Naive B cell (primary cell): ENCODE measurements around the gene CFB. TPM values are rescaled to one million over a fixed set of nuclear protein-coding genes. Genes with fewer than 3 reads are reported as not detected.
"Not testable (repeated sequence)": the region's sequence is repeated elsewhere in the genome, so short reads cannot be mapped to it uniquely, and the experiment has no call there.

Experiments
- ATAC-seq, 2 donors: fragments of 150-1000 bp; cut with Tn5 transposase; 2 replicates each; pipeline ENCODE4 v1.10.0; 2021; ENCODE audit warnings: low read depth in 2 of 2, mild to moderate bottlenecking in 2 of 2, moderate library complexity in 2 of 2
- DNase-seq: peaks from one replicate; pipeline ENCODE4 v3.0.0; 2022
- H3K27ac Mint-ChIP-seq, 6 donors: one replicate each; pipeline ENCODE4 v1.8.0; 2020 to 2022; ENCODE audit warnings: mild to moderate bottlenecking in 6 of 6, mixed read lengths in 6 of 6, moderate library complexity in 5 of 6, inconsistent platforms in 2 of 6
- H3K27me3 Mint-ChIP-seq, 3 donors: one replicate each; pipeline ENCODE4 v1.8.0; 2021 to 2022; ENCODE audit warnings: mixed read lengths in 3 of 3, mild to moderate bottlenecking in 1 of 3
- H3K36me3 Mint-ChIP-seq, 2 donors: one replicate each; pipeline ENCODE4 v1.8.0; 2020 to 2022; ENCODE audit warnings: mixed read lengths in 2 of 2, inconsistent platforms in 1 of 2, mild to moderate bottlenecking in 1 of 2
- H3K4me1 Mint-ChIP-seq, 3 donors: one replicate each; pipeline ENCODE4 v1.8.0; 2020 to 2022; ENCODE audit warnings: mixed read lengths in 3 of 3, inconsistent platforms in 1 of 3, mild to moderate bottlenecking in 1 of 3, moderate library complexity in 1 of 3
- H3K4me3 Mint-ChIP-seq, 8 donors: one replicate each; pipeline ENCODE4 v1.8.0; 2020 to 2022; ENCODE audit warnings: mild to moderate bottlenecking in 8 of 8, mixed read lengths in 8 of 8, moderate library complexity in 8 of 8, inconsistent platforms in 2 of 8
- H3K9me3 Mint-ChIP-seq, 7 donors: one replicate each; pipeline ENCODE4 v1.8.0; 2020 to 2022; ENCODE audit warnings: mixed read lengths in 7 of 7, mild to moderate bottlenecking in 5 of 7, inconsistent platforms in 2 of 7, moderate library complexity in 1 of 7
- polyA plus RNA-seq, 6 donors: library from polyadenylated mRNA; unstranded; fragments of 300-500 nt; fragmentation: Illumina TruSeq; gene quantifications; one replicate each; pipeline ENCODE4 v1.2.3, GENCODE V29; 2021; ENCODE audit warnings: low read depth in 6 of 6

Gene CFB
- polyA plus RNA-seq, 6 donors from 2014 or later, result 0.68 to 1.6 (median 1.1) TPM; not detected in 2

DNA sequence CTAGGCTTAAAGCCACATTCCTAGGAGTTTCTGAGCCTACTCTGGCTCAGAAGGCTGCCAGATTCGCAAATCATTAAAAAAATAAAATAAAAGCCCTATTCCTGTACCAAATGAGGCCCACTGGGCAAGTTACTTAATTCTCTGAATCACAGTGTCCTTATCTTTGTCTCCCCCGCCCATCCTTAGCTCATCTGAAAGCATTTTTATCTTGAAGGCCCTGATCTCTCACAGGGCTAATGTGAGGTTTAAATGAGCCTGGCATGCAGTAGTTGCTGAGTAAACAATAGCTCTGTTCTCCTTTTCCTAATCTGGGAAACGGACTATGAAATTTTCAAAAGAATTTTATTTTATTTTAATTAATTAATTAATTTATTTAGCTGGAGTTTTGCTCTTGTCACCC lies 41.9 kb upstream of the CFB start:
- DNase-seq (no peak), ATAC-seq (no peak)
- peaks cover 0 to 7% (median 6%) of the 10 kb centered on the region in 3 donors for H3K27me3 Mint-ChIP-seq
- no peaks in the 10 kb centered on the region for H3K9me3 Mint-ChIP-seq
- H3K27ac Mint-ChIP-seq, result no peak overlapping the region
- no peaks in the 10 kb centered on the region for H3K36me3 Mint-ChIP-seq
- H3K4me3 Mint-ChIP-seq, result peak overlapping the region in 1 of 8 donors; percentile 39
- peaks cover 16 to 23% (median 21%) of the 10 kb centered on the region in 3 donors for H3K4me1 Mint-ChIP-seq

- no peak for ATAC-seq
Observed at GRCh38 chr6:31905041-31905440, 40.9 kb upstream of the CFB start.

DNA sequence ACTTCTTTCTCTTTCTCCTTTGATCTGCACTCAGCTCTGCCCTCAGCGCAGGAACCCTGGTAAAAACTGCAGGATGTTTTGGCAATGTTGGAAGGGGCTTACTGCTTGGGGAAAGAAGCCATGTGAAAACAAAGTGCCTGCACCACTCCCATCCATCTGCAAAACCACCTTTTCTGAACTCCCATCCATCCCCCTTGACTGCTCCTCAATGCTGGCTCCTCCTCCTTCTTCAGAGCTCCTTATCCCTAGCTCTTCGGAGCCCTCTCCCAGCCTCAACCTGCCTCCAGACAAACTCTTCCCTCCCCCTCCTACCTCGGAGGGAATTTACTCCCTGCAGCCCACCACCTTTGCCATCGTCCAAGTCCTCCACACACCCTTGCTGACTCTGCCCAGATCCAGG lies 39.8 kb upstream of the CFB start:
- DNase-seq (no peak), ATAC-seq (no peak)
- H3K27ac Mint-ChIP-seq, result no peak overlapping the region
- no peaks in the 10 kb centered on the region for H3K9me3 Mint-ChIP-seq
- peaks cover 0 to 7% (median 6%) of the 10 kb centered on the region in 3 donors for H3K27me3 Mint-ChIP-seq
- peak overlapping the region in 1 of 8 donors; percentile 61 for H3K4me3 Mint-ChIP-seq
- peaks cover 9 to 12% (median 12%) of the 10 kb centered on the region in 3 donors for H3K4me1 Mint-ChIP-seq
- H3K36me3 Mint-ChIP-seq, result no peaks in the 10 kb centered on the region

More at GRCh38 chr6:31905041-31905440, 40.9 kb upstream of the CFB start:
- Mint-ChIP-seq H3K27me3 (peaks cover 0 to 7% (median 6%) of the 10 kb centered on the region in 3 donors), H3K9me3 (no peaks in the 10 kb centered on the region), H3K27ac (no peak overlapping the region), H3K4me3 (peak overlapping the region in 1 of 8 donors; percentile 25), H3K36me3 (no peaks in the 10 kb centered on the region), H3K4me1 (peaks cover 9 to 13% (median 12%) of the 10 kb centered on the region in 3 donors)
- DNase-seq, result no peak

- not testable (repeated sequence) for H3K27me3 Mint-ChIP-seq, H3K9me3 Mint-ChIP-seq, H3K36me3 Mint-ChIP-seq, ATAC-seq, DNase-seq, H3K27ac Mint-ChIP-seq
- Mint-ChIP-seq H3K4me3 (peak overlapping the region in 1 of 8 donors; percentile 61), H3K4me1 (peaks cover 9 to 12% (median 12%) of the 10 kb centered on the region in 3 donors)
Observed at GRCh38 chr6:31906727-31907126, 39.2 kb upstream of the CFB start.

GRCh38 chr6:31907158-31907813 lies 38.6 kb upstream of the CFB start:
- no peaks in the 10 kb centered on the region for H3K9me3 Mint-ChIP-seq
- peaks cover 0 to 11% (median 6%) of the 10 kb centered on the region in 3 donors for H3K27me3 Mint-ChIP-seq
- no peak for DNase-seq
- no peaks in the 10 kb centered on the region for H3K36me3 Mint-ChIP-seq
- ATAC-seq, result no peak
- H3K4me1 Mint-ChIP-seq, result peaks cover 10 to 12% (median 11%) of the 10 kb centered on the region in 3 donors
- H3K4me3 Mint-ChIP-seq, result no peak overlapping the region
- H3K27ac Mint-ChIP-seq, result no peak overlapping the region

- H3K36me3 Mint-ChIP-seq, H3K27ac Mint-ChIP-seq, H3K4me1 Mint-ChIP-seq, DNase-seq, ATAC-seq, H3K9me3 Mint-ChIP-seq: not testable (repeated sequence)
- peaks cover 0 to 15% (median 6%) of the 10 kb centered on the region in 3 donors for H3K27me3 Mint-ChIP-seq
- peak overlapping the region in 1 of 8 donors; percentile 23 for H3K4me3 Mint-ChIP-seq
Observed at GRCh38 chr6:31908255-31908654, 37.6 kb upstream of the CFB start.

- H3K4me3 Mint-ChIP-seq, result peak overlapping the region in 1 of 8 donors; percentile 23
- H3K27ac Mint-ChIP-seq, result peak overlapping the region in 1 of 6 donors; percentile 44
- DNase-seq (no peak), ATAC-seq (no peak)
- no peaks in the 10 kb centered on the region for H3K9me3 Mint-ChIP-seq
- H3K27me3 Mint-ChIP-seq, result peaks cover 0 to 15% (median 6%) of the 10 kb centered on the region in 3 donors
- peaks cover 0 to 3% (median 0%) of the 10 kb centered on the region in 3 donors for H3K4me1 Mint-ChIP-seq
- H3K36me3 Mint-ChIP-seq, result no peaks in the 10 kb centered on the region
Observed at GRCh38 chr6:31908791-31909190, 37.1 kb upstream of the CFB start.

DNA sequence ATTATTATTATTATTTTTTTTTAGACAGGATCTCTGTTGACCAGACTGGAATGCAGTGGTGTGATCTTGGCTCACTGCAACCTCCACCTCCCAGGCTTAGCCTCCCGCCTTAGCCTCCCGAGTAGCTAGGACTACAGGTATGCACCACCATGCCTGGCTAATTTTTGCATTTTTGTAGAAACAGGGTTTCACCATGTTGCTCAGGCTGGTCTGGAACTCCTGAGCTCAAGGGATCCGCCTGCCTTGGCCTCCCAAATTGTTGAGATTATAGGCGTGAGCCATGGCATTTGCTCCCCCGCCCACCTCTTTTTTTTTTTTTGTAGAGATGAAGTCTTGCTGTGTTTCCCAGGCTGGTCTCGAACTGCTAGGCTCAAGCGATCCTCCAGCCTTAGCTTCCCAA lies 36.6 kb upstream of the CFB start:
- not testable (repeated sequence) for H3K4me3 Mint-ChIP-seq, H3K36me3 Mint-ChIP-seq, DNase-seq, H3K4me1 Mint-ChIP-seq, H3K9me3 Mint-ChIP-seq, H3K27ac Mint-ChIP-seq, ATAC-seq
- H3K27me3 Mint-ChIP-seq, result peaks cover 0 to 15% (median 6%) of the 10 kb centered on the region in 3 donors

GRCh38 chr6:31911826-31912585 lies 33.9 kb upstream of the CFB start:
- Mint-ChIP-seq H3K4me1 (peaks cover 0 to 7% (median 0%) of the 10 kb centered on the region in 3 donors), H3K27ac (peak overlapping the region in 1 of 6 donors; percentile 89), H3K36me3 (no peaks in the 10 kb centered on the region), H3K9me3 (no peaks in the 10 kb centered on the region), H3K27me3 (peaks cover 0 to 18% (median 0%) of the 10 kb centered on the region in 3 donors), H3K4me3 (no peak overlapping the region)
- no peak for ATAC-seq
- no peak for DNase-seq

GRCh38 chr6:31915351-31915750 lies 30.5 kb upstream of the CFB start:
- Mint-ChIP-seq H3K9me3 (no peaks in the 10 kb centered on the region), H3K4me3 (no peak overlapping the region)
- ATAC-seq, result no peak

DNA sequence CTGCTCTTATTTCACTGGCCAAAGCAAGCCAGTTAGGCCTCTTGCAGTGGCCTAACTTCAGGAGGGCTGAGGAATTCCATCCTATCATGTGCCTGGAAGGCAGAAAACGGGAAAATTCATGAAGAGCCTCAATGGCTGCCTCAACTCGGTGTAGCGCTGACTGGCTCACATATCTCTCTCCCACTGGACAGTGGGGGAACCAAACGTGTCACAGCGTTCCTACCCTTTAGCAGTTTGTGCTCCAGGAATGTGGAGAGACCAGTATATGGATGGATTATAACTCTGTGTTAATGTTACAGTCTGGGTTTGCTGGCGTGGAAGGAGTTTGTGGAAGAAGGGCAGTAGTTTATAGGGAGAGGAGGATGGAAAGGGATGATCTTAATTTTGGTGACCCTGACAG lies 30.1 kb upstream of the CFB start:
- ATAC-seq (no peak), DNase-seq (no peak)
- Mint-ChIP-seq H3K9me3 (no peaks in the 10 kb centered on the region), H3K4me3 (peak overlapping the region in 1 of 8 donors; percentile 53), H3K36me3 (no peaks in the 10 kb centered on the region), H3K4me1 (peaks cover 0 to 7% (median 0%) of the 10 kb centered on the region in 3 donors), H3K27me3 (peaks cover 0 to 18% (median 0%) of the 10 kb centered on the region in 3 donors), H3K27ac (no peak overlapping the region)

More at GRCh38 chr6:31915351-31915750, 30.5 kb upstream of the CFB start:
- Mint-ChIP-seq H3K36me3 (no peaks in the 10 kb centered on the region), H3K27me3 (peaks cover 0 to 18% (median 0%) of the 10 kb centered on the region in 3 donors), H3K4me1 (peaks cover 0 to 7% (median 0%) of the 10 kb centered on the region in 3 donors), H3K27ac (peak overlapping the region in 1 of 6 donors; percentile 53)
- no peak for DNase-seq

DNA sequence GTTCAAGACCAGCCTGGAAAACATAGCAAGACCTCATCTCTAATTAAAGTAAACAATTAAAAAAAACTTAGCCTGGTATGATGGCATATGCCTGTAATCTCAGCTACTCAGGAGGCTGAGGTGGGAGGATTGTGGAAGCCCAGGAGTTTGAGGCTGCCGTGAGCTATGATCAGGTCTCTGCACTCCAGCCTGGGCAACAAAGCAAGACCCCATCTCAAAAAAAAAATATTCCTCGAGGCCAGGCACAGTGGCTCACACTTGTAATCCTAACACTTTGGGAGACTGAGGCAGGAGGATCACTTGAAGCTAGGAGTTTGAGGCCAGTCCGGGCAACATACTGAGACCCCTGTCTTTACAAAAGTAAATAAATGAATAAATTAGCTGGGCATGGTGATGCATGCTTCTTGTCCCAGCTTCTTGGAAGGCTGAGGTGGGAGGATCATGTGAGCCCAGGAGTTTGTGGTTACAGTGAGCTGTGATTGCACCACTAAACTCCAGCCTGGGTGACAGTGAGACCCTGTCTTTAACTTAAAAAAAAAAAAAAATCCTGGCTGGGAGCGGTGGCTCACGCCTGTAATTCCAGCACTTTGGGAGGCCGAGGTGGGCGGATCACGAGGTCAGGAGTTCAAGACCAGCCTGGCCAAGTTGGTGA lies 27.7 kb upstream of the CFB start:
- ATAC-seq, result no peak
- Mint-ChIP-seq H3K36me3 (no peaks in the 10 kb centered on the region), H3K4me1 (peaks cover 0 to 4% (median 2%) of the 10 kb centered on the region in 3 donors), H3K4me3 (no peak overlapping the region), H3K27ac (no peak overlapping the region), H3K27me3 (peaks cover 0 to 10% (median 0%) of the 10 kb centered on the region in 3 donors), H3K9me3 (no peaks in the 10 kb centered on the region)
- DNase-seq, result no peak

DNA sequence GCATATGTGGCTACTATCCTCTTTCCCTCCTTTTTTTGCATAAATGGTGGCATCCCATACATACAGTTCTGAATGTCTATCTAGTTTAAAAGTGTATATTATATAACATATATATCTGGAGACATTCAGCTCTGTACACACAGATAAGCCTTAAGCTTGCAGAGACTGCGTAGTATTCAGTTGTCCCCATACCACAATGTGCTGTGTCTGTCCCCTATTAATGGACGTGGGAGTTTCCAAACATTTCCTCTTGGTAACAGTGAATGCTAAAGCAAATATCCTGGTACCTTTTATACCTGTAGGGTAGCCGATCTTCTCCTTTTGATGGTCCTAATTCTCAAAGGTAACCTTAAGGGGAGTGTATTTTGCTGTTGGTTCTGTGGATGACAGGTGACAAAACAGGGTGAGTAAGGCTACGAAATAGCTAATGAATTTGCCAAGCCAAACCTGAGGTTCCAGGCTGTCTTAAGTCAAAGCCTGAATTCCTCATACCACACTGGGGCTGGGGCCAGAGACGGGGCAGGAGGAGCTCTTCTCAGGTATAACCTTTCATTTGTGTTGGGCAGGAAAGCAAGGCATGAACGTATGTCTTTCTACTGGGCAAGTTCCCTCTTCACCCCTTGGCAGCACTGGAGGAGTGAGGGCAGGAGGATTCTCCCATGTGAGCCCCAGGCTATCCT lies 26.1 kb upstream of the CFB start:
- H3K27me3 Mint-ChIP-seq, result peaks cover 0 to 10% (median 0%) of the 10 kb centered on the region in 3 donors
- peaks cover 0 to 4% (median 2%) of the 10 kb centered on the region in 3 donors for H3K4me1 Mint-ChIP-seq
- ATAC-seq (no peak), DNase-seq (no peak)
- H3K36me3 Mint-ChIP-seq, result no peaks in the 10 kb centered on the region
- H3K9me3 Mint-ChIP-seq, result no peaks in the 10 kb centered on the region
- no peak overlapping the region for H3K27ac Mint-ChIP-seq
- H3K4me3 Mint-ChIP-seq, result no peak overlapping the region
